HG03280 (cell line): ENCODE results near the gene TLR1.
"Not testable (repeated sequence)": the region's sequence is repeated elsewhere in the genome, so short reads cannot be mapped to it uniquely, and the experiment has no call there.

ENCODE experiments used
- ATAC-seq: cut with Tn5 transposase; IDR thresholded peaks from one replicate; pipeline ENCODE4 v1.9.1; 2021; ENCODE audit warnings: mild to moderate bottlenecking, moderate library complexity; ENCODE audit not compliant: unreplicated experiment

Gene TLR1

GRCh38 chr4:38806251-38806650 lies 1.7 kb upstream of the TLR1 start:
- not testable (repeated sequence) for ATAC-seq

DNA sequence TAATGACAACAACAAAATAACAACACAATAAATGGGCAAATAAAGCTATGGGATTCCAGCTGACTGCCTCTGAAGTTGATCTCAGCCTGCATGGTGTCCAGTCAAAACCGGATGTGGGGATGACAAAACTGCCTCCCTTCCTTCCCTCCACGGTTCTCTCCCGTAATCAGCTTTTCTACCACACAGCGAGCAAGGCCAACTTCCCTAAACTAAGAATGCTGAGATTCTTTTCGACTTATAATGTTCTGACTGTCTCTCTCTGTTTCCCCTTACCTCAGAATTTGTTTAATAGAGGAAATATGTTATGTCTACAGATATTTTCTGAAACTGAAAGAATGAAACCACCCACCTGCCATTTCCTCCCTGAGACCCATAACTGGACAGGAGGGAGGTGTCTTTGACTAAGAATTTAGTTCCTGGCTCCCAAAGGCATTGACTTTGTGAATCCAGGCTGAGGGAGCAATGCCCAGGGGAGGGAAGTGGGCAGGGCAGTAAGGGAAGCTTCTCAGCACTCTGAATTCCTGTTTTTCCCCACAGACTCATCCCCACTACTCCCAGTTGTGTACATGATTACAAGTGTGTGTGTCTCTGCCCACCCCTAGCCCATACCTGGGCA lies 1.0 kb upstream of the TLR1 start:
- ATAC-seq = peak; percentile 73

- ATAC-seq = peak; percentile 47
These were observed 548 bp downstream of the TLR1 start for GRCh38 chr4:38803833-38804653.

DNA sequence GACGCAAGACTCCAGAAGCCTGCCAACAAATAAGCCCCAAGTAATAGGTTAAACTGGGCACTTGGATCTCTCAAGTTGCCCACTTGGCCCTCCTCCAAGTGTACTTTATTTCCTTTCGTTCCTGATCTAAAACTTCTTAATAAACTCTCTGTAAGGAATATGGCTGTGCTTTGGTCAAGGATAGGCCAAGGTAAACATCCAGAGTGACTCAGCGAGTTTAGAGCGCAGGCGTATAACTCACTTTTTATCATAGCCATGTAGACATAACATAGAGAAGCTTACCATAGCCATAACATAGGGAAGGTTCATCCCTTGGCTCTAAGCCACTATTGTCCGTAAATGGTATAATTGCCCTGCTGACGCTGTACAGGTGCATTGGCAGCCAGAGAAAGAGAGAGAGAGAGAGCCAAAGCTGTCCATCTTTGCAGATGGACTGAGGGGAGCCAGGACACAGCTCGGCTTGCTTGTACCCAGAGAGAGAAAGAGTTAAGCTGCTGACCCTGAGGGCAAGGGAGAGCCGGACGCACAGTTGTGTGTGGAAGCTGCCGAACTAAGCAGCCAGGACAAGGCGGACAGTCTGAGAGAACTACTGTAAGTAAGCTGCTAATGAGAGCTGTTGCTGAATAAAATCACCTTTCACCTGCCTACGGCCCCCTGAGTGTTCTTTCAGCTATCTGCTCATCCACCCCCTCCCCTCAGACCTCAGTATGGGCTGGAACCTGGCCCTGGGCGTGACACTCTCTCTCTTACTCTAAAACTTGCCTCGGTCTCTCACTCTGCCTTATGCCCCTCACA lies 1.8 kb downstream of the TLR1 start:
- ATAC-seq = no peak

DNA sequence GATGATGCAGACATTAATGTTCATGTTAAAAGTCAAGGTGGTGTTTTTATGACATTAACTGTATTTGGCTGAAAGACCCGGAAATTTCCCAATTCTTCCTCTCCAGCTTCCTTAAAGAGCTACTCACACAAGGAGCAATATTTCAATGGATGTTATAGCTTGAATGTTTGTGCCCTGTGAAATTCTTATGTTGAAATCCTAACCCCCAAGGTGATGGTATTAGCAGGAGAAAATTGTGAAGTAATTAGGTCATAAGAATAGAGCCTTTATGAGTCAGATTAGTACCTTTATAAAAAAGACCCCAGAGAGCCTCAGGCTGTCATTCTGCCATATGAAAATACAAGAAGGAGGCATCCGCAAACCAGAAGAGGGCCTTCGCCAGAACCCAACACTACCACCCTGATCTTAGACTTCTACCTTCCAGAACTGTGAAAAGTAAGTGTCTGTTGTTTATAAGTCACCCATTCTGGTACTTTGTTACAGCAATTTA lies 3.6 kb downstream of the TLR1 start:
- ATAC-seq = no peak

DNA sequence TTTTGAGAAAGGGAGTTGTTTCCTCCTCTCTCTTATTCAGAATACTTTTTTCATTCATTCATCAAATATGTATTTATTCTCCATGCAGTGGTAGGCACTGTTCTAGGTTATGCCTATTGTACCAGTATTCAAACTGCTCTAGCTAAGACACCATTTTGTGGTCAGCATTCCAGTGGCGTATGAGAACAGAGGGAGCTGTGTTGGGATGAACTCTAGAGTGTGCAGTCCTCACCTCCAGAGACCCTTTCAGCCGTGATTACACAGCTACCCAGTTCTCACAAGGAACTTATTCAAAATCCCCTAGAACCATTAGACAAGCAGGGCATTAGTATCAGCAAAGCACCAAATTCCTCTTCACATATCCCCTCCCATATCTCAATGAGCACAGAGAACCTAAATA lies 4.2 kb downstream of the TLR1 start:
- ATAC-seq = no peak

- ATAC-seq = no peak
These were observed 9.5 kb downstream of the TLR1 start for GRCh38 chr4:38795087-38795486.

DNA sequence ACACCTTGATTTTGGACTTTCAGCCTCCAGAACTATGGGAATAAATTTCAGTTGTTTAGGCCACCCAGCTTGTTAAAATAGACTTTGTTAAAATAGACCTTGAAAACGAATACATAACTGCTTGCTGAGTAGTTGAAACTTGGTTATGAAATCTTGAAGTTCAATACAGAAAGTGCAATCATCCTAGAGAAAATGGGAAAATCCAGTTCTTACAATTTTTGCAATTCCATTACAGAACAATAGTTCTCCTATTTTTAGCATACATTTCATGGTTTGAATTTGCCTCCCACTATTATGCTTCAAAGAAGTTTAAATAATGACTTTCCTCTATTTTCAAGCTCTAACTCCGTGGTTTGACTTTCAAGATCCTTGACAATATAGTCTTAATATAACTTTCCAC lies 10.5 kb downstream of the TLR1 start:
- no peak for ATAC-seq

GRCh38 chr4:38791010-38791409 lies 13.6 kb downstream of the TLR1 start:
- no peak for ATAC-seq

DNA sequence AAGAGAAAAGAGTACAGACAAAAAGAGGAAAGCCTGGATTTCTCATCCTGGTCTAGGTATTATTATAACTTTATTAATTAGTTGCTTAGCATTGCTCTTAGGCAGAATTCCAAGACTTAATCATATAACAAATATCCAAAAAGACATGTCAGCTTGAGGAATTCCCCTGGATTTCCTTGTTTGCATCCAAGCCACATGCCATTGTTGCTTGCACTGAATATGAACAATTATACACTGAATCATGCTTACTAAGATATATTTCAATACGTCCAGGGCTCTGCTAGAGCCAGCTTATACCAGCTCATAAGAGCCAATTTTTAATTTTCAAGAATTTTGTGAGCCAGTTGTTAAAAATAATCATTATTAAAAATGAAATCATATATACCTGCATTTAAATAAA lies 16.3 kb downstream of the TLR1 start:
- no peak for ATAC-seq

DNA sequence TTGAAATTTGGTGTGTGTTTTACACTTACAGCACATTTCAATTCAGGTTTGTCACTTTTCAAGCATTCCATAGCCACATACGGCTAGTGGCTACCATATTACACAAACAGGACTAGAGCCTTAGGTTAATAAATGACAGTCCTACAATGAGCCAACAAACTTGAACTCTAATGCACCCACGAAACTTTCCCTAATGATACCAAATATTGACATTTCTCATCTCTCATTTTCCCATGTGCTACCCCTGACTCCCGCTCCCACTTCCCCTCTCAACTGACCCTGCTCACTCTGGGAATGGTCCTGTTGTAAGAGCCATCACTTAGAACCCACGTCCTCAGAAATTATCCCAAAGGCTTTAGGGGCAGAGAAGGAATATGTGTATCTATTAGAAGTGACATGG lies 16.9 kb downstream of the TLR1 start:
- no peak for ATAC-seq

- no peak for ATAC-seq
These were observed 18.6 kb downstream of the TLR1 start for GRCh38 chr4:38785901-38786402.

DNA sequence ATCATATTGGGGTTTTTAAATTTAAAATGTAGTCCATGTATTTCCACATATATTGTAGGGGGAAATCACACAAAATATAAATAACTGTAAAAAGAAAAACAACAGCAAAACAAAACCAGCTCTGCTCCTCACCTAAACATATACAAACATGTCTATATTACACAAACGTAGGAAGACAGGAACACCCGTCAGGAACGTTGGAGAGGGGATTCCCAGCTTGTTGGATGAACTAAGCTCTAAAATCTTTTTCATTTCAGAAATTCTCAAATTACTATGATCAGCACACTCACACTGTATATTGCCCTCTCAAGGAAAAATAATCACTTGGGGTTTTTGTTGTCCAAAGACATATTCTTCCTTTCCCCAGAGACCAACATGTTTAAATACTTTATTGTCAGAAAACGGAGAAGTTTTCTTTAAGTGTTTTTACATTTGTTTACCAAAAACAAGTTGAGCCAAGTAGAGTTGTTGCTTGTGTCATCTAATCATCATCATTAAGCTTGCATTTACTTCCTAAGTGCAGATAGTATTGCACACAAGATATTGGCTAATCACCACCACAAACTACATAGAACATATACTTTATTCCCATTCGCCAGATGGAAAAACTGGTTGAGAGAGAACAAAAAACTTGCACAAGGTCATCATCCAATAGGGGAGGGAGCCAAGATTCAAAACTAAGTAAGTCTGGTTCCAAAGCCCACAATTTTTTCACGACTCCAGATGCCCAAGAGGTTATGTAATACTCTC lies 19.4 kb downstream of the TLR1 start:
- ATAC-seq = no peak

DNA sequence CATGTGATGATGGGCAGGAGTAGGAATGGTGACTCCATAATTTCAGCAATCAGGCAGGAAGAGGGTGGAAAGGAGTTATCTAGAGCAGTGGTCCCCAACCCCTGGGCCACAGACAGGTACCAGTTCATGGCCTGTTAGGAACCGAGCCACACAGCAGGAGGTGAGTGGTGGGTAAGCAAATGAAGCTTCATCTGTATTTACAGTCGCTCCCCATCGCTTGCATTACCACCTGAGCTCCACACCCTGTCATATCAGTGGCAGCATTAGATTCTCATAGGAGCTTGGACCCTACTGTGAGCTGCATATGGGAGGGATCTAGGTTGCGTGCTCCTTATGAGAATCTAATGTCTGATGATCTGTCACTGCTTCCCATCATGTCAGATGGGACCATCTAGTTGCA lies 20.4 kb downstream of the TLR1 start:
- ATAC-seq = no peak

- no peak for ATAC-seq
These were observed 21.5 kb downstream of the TLR1 start for GRCh38 chr4:38783109-38783460.

GRCh38 chr4:38782452-38783108 lies 22.0 kb downstream of the TLR1 start, which contains the start of gene TLR10:
Gene TLR10, minus strand, starts transcription at chr4:38782990. Its CDS starts 7,400 bp downstream, at chr4:38775590.
- ATAC-seq = peak; percentile 70

DNA sequence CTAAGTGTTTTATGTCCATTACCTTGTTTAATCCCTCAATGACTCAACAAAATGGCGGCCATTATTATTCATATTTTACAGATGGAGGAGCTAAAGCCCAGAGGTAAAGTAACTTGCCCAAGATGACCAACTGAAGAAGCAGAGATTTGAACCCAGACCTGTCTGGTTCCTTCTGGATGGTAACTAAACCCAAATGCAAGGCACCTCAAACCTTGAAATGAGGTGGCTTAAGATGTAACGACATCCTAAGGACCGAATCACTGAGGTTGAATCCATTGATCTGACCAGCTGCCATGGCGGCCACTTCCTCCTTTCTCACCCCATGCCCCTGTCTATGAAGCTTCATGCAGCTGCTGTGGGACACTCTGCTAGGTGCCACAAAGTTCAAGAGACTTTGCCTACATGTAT lies 22.7 kb downstream of the TLR1 start:
- ATAC-seq = peak; percentile 19

GRCh38 chr4:38780833-38781484 lies 23.6 kb downstream of the TLR1 start:
- no peak for ATAC-seq

DNA sequence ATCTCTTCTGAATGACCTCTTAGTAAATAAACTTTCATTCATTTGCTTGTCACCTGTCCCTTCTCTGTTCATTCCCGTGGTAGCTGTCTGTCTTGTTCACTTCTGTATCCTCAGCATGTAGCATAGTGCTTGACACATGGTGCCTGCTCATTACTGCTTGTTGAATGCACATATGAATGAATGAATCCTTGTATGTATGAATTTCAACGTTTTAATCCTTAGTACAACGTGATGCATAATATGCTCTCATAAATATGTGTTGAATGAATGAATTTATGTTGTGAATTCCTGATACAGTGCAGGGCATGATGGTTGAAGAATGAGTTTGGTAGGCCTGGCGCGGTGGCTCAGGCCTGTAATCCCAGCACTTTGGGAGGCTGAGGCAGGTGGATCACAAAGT lies 24.8 kb downstream of the TLR1 start:
- no peak for ATAC-seq

DNA sequence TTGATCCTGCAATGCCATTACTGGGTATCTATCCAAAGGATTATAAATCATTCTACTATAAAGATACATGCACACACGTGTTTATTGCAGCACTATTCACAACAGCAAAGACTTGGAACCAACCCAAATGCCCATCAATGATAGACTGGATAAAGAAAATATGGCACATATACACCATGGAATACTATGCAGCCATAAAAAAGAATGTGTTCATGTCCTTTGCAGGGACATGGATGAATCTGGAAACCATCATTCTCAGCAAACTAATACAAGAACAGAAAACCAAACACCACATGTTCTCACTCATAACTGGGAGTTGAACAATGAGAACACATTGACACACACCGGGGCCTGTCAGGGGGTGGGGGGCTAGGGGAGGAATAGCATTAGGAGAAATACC lies 26.7 kb downstream of the TLR1 start:
- ATAC-seq = not testable (repeated sequence)
